B cell (primary cell): Measurements from ENCODE around the gene SCRN2.

Experiments used
- EZH2 ChIP-seq: IDR thresholded peaks from 2 replicates; pipeline ENCODE4 v1.6.1; 2012; ENCODE audit warnings: borderline replicate concordance, low read depth, mild to moderate bottlenecking, moderate library complexity, low read length; ENCODE audit not compliant: insufficient read depth, poor library complexity, severe bottlenecking
- TF ChIP-seq, protein P1 (sequence below): fragments of 200-600 bp; IDR thresholded peaks from one replicate; pipeline ENCODE4 v1.8.0; 2022; ENCODE audit warnings: antibody characterized with exemption, mild to moderate bottlenecking

DNA sequence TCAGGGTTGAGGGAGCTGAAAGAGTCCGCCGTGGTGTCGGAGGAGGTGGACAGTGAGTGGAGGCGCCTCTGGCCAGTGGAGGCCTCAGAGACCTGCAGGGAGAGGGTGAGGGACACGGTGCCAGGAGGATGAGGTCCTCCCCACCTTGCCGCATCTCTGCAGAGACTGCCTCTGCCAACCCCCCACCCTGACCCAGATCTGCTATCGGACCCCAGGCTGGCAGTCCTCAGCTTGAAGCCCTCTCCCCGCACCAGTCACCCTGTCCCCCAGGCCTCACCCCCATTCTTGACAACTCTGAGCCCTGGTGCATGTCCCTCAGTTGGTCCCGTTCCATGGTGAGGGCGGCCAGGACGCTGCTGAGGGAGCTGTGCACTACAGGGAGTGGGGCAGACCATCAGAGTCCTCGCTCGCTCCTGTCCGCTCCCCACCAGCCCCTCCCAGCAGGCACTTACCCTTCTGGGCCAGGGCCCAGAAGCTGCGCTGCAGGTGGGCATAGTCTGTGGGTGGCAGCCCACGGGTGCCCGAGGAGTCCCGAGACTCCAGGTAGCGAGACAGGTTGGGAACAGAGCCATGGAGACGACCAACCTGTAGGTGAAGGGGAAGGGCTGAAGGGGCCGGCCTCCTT, 24.9 kb downstream of the SCRN2 start:
- TF ChIP-seq EZH2 = no peak
- TF ChIP-seq, protein P1, sequence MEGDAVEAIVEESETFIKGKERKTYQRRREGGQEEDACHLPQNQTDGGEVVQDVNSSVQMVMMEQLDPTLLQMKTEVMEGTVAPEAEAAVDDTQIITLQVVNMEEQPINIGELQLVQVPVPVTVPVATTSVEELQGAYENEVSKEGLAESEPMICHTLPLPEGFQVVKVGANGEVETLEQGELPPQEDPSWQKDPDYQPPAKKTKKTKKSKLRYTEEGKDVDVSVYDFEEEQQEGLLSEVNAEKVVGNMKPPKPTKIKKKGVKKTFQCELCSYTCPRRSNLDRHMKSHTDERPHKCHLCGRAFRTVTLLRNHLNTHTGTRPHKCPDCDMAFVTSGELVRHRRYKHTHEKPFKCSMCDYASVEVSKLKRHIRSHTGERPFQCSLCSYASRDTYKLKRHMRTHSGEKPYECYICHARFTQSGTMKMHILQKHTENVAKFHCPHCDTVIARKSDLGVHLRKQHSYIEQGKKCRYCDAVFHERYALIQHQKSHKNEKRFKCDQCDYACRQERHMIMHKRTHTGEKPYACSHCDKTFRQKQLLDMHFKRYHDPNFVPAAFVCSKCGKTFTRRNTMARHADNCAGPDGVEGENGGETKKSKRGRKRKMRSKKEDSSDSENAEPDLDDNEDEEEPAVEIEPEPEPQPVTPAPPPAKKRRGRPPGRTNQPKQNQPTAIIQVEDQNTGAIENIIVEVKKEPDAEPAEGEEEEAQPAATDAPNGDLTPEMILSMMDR = no peak
